Smooth muscle cell (in vitro differentiated cells): ENCODE results near the gene TREH. TPM values are rescaled to one million over a fixed set of nuclear protein-coding genes. Genes with fewer than 3 reads are reported as not detected.
"Not testable (repeated sequence)": the region's sequence is repeated elsewhere in the genome, so short reads cannot be mapped to it uniquely, and the experiment has no call there.

Experiments used
- DNase-seq: peaks from one replicate; lab custom pipeline; 2025; ENCODE audit not compliant: unreplicated experiment; lab: John Stamatoyannopoulos, UW
- H2AFZ ChIP-seq: fragments of 200-600 bp; sonication (generic); 2 replicates; pipeline ENCODE4 v1.6.0; 2016; ENCODE audit warnings: antibody characterized with exemption, low read depth, mild to moderate bottlenecking
- H3F3A ChIP-seq: fragments of 200-600 bp; sonication (generic); 2 replicates; pipeline ENCODE4 v1.6.0; 2017; ENCODE audit warnings: antibody characterized with exemption, low read depth
- H3K27ac ChIP-seq: fragments of 200-600 bp; sonication (generic); 2 replicates; pipeline ENCODE4 v1.5.1; 2016; ENCODE audit warnings: low read depth, mild to moderate bottlenecking
- H3K27me3 ChIP-seq: fragments of 200-600 bp; sonication (generic); 2 replicates; pipeline ENCODE4 v1.6.1; 2016; ENCODE audit warnings: low read depth, mild to moderate bottlenecking
- H3K36me3 ChIP-seq: fragments of 200-600 bp; sonication (generic); 2 replicates; pipeline ENCODE4 v1.5.1; 2016; ENCODE audit warnings: low read depth
- H3K4me1 ChIP-seq: fragments of 200-600 bp; sonication (generic); 2 replicates; pipeline ENCODE4 v1.5.1; 2016; ENCODE audit warnings: low read depth
- H3K4me2 ChIP-seq: fragments of 200-600 bp; sonication (generic); 2 replicates; pipeline ENCODE4 v1.6.0; 2016; ENCODE audit warnings: mild to moderate bottlenecking
- H3K4me3 ChIP-seq: fragments of 200-600 bp; sonication (generic); 2 replicates; pipeline ENCODE4 v1.5.1; 2016; ENCODE audit warnings: mild to moderate bottlenecking
- H3K79me2 ChIP-seq: fragments of 200-600 bp; sonication (generic); 2 replicates; pipeline ENCODE4 v1.6.0; 2016; ENCODE audit warnings: low read depth, mild to moderate bottlenecking
- H3K9ac ChIP-seq: fragments of 200-600 bp; sonication (generic); 2 replicates; pipeline ENCODE4 v1.6.0; 2016; ENCODE audit warnings: low read depth
- H3K9me3 ChIP-seq: fragments of 200-600 bp; sonication (generic); replicated peaks from 2 replicates; pipeline ENCODE4 v1.5.1; 2016; ENCODE audit warnings: low read depth
- H4K20me1 ChIP-seq: fragments of 200-600 bp; sonication (generic); 2 replicates; pipeline ENCODE4 v1.6.0; 2016; ENCODE audit warnings: low read depth
- CTCF ChIP-seq: fragments of 200-600 bp; sonication (generic); IDR thresholded peaks from 2 replicates; pipeline ENCODE4 v1.5.1; 2017; ENCODE audit warnings: borderline replicate concordance, mild to moderate bottlenecking, antibody characterized with exemption; ENCODE audit not compliant: insufficient read depth, poor library complexity, severe bottlenecking
- WGBS: methylation state at CpG from one replicate; pipeline ENCODE4 v1.1.7; 2016; ENCODE audit warnings: low lambda C conversion rate; 5-methylcytosine and 5-hydroxymethylcytosine counted together
- polyA plus RNA-seq: library from polyadenylated mRNA; unstranded; fragments of >200 nt; fragmentation: Nextera tagmentation; extraction: Ambion mirVana; gene quantifications from 2 replicates; pipeline ENCODE4 v1.2.1, GENCODE V29; 2016
- total RNA-seq: library from RNA; depleted of rRNA; stranded (reverse); fragments of >200 nt; gene quantifications from 2 replicates; pipeline ENCODE4 v1.2.3, GENCODE V29; 2014

The TREH gene
- total and polyA plus RNA-seq, 2 experiments from 2014 or later = 0.49 TPM; not detected in 1

- no peaks in the 10 kb centered on the region for H3F3A ChIP-seq
- H3K4me2 ChIP-seq = peak overlapping the region; percentile 93
- no peak overlapping the region for H3K27ac ChIP-seq
- no peak overlapping the region for H3K9ac ChIP-seq
- no peak for TF ChIP-seq CTCF
- no peaks in the 10 kb centered on the region for H3K4me1 ChIP-seq
- no peak for DNase-seq
- H3K79me2 ChIP-seq = no peaks in the 10 kb centered on the region
- WGBS = 27% methylated on average over 9 of the region's 9 CpGs
- no peaks in the 10 kb centered on the region for H3K9me3 ChIP-seq
- H2AFZ ChIP-seq = no peak overlapping the region
- H3K4me3 ChIP-seq = peak overlapping the region; percentile 51
- H4K20me1 ChIP-seq = no peaks in the 10 kb centered on the region
- H3K36me3 ChIP-seq = no peaks in the 10 kb centered on the region
- no peaks in the 10 kb centered on the region for H3K27me3 ChIP-seq
Observed at GRCh38 chr11:118689503-118689851, 10.0 kb upstream of the TREH start.

GRCh38 chr11:118688851-118689502, 9.5 kb upstream of the TREH start:
- Histone ChIP-seq H3K9ac (no peak overlapping the region), H2AFZ (no peak overlapping the region), H3K36me3 (no peaks in the 10 kb centered on the region), H3K4me3 (no peak overlapping the region), H3K27ac (no peak overlapping the region), H3K9me3 (no peaks in the 10 kb centered on the region), H4K20me1 (no peaks in the 10 kb centered on the region), H3K27me3 (no peaks in the 10 kb centered on the region), H3K79me2 (no peaks in the 10 kb centered on the region), H3K4me2 (peak overlapping the region; percentile 93), H3K4me1 (no peaks in the 10 kb centered on the region), H3F3A (no peaks in the 10 kb centered on the region)
- TF ChIP-seq CTCF = no peak
- DNase-seq = no peak
- WGBS = 90% methylated on average over 31 of the region's 41 CpGs

- WGBS = 57% methylated on average over 10 of the region's 10 CpGs
- H4K20me1 ChIP-seq, H3K4me1 ChIP-seq, H3K27me3 ChIP-seq, H3K9me3 ChIP-seq, H3F3A ChIP-seq, H3K4me3 ChIP-seq, H3K79me2 ChIP-seq, H3K27ac ChIP-seq, H2AFZ ChIP-seq, H3K4me2 ChIP-seq, DNase-seq, H3K9ac ChIP-seq, H3K36me3 ChIP-seq: not testable (repeated sequence)
Observed at GRCh38 chr11:118688339-118688738, 8.9 kb upstream of the TREH start.

GRCh38 chr11:118687906-118688305, 8.5 kb upstream of the TREH start:
- H3K4me3 ChIP-seq = no peak overlapping the region
- H3K36me3 ChIP-seq = no peaks in the 10 kb centered on the region
- H3K27ac ChIP-seq = no peak overlapping the region
- no peak overlapping the region for H3K9ac ChIP-seq
- no peaks in the 10 kb centered on the region for H3K9me3 ChIP-seq
- H3K4me2 ChIP-seq = no peak overlapping the region
- 92% methylated on average over 5 of the region's 5 CpGs for WGBS
- no peaks in the 10 kb centered on the region for H3K27me3 ChIP-seq
- H3F3A ChIP-seq = no peaks in the 10 kb centered on the region
- H3K79me2 ChIP-seq = no peaks in the 10 kb centered on the region
- no peak for DNase-seq
- H3K4me1 ChIP-seq = no peaks in the 10 kb centered on the region
- no peak for TF ChIP-seq CTCF
- H4K20me1 ChIP-seq = no peaks in the 10 kb centered on the region
- no peak overlapping the region for H2AFZ ChIP-seq
